ENCODE measurements around the gene DSP.

DSP gene

DNA sequence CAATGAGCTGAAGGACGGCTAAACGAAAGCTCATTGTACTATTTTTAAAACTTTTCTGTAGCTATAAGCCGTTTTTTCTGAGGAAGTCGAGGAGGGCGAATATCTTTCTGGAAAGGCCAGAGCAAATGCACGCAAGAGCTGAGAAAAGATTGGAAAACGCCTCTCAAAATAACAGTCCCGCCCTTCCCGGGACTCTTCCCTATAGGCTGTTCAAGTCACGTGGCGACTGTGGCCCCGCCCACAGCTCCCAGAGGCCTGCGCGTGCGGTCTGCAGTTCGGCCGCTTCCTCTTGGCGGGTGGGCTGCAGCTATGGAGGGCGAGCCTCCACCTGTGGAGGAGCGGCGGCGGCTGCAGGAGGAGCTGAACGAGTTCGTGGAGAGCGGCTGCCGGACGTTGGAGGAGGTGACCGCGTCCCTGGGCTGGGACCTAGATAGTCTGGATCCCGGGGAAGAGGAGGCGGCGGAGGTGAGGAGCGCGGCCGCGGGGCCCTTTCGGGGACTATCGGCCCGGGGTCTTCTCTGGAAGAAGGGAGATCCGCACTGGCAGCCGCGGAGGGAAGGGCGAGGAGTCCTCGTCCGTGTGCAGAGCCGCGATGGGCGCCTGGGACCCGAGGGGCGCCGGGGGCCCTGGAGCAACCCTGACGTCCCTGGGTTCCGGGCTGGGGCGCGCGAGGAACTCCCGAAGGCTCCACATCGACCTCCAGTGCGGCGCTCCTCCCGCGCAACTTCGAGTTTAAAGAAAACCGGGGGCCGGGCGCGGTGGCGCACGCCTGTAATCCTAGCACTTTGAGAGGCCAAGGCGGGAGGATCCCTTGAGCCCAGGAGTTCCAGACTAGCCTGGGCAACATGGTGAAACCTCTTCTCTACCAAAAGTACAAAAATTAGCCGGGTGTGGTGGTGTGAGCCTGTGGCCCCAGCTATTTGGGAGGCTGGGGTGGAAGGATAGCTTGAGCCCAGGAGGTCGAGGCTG is 48.8 kb downstream of the DSP start, which contains the start of gene SNRNP48:
Gene SNRNP48 (plus strand): TSS at position 250 of the 969 bp plus-strand sequence. CDS start 60 bp downstream, at position 310.
- DNase-seq, result peak; percentile 44 to 95 (median 86)

DNA sequence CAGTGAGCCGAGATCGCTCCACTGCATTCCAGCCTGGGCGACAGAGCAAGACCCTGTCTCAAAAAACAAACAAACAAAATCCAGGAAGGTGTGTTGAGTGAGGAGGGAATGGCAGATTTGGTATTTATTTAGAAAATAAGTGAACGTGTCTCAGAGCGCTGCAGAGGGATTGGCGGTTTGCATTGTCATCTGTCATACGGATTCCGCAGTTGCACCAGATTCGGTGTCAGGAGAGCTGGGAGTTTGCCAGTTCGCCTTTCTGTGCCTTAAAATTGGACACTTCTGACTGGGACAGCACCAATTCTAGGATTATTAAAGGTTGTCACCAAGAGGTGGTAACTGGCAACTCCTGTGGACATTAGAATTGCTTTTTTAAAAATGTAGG is 49.4 kb downstream of the DSP start:
- DNase-seq, result peak in 4 of 56 donors; percentile 12 to 25 (median 12)

DNA sequence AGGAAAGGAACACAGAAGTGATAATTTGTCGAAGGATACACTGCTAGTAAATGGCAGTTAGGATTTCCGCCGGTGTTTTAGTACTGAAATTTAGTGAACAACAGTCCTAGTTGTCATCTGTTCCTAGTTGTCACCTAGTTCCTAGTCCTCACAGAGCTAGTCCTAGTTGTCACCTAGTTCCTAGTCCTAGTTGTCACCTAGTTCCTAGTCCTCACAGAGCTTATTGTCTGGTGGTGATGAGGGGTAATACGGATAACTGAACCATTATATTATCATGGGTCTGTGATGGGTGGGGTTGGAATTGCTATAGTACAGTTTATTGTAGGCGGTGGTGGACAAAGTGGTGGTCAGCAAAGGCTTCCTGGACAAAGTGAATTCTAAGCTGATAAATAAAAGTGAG is 50.3 kb downstream of the DSP start:
- DNase-seq, result no peak

DNA sequence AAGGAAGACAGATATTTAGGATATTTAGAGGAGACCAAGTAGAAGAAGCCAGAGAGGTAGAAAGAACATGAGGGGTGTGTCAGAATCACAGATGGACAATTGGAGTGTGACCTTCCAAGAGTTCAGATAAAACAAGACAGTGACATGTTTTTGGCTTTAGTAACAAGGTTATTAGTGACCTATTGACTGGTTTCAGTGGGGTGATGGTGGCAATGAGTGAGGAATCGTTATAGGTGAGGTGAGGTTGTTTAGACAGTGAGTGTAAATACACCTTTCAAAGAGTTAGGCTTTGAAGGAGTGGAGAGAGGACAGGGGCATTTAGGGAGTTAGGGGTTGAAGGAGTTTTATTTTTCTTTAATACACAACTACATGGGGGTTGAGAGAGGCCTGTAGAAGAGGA is 51.8 kb downstream of the DSP start:
- no peak for DNase-seq

DNA sequence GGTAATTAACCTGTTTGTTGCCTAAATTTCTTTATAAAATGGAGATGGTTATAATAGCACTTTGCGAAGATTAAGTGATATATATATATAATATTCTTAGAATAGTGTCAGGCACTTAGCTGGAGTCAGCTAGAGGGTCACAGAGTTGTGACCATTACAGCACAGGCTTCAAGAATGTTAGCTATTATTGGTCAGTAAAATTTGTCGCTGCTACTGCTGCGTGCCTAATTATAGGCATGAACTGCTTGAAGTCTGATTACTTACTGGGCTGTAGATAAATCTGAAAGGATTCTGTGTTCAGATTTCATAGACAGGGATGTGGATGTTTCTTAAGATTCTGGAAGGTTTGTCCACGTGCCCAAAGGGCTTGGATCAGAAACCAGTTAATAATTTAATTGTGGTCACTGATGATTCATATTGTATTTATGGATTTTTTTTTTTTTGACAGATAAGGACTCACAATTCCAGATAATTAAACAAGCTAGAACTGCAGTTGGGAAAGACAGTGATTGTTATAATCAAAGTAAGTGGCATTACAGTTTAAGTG is 53.2 kb downstream of the DSP start:
- DNase-seq, result no peak

DNA sequence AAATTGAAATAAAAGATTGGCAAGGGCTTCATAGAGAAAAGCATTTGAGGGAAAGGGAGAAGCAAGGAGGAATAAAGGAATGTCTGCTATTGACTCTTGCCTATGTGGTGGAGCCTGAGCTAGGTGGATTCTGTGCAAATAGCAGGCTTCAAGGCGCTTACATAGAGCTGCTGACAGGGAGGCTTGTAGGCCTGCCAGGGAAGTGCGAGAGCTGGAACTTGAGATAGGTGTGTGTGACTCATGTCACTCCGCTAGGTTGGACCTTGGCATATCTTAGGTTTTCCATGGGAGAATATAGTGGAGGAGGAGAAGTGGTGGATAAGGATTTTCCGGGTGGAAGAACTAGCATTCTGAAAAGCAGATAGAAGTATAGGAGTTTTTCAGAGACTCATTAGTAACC is 62.5 kb downstream of the DSP start:
- DNase-seq, result no peak

DNA sequence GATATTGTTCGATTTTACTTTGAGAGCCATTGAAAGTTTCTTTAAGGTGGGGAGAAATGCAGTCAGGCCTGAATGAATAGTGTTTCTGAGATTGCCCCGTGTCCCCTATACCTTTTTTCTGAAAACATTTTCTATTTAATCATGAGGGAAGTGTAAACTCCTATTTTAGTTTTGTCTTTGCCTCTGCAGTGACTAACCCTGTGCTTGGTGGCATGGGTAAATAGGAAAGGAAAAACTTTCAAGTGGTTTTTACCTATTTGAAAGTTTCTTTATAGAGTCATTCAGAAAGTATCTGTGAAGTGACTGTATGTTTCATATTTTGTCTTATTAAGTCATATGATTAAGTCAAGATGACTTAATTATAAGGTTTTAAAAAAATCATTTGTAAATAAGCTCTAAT is 63.0 kb downstream of the DSP start:
- DNase-seq, result no peak

DNA sequence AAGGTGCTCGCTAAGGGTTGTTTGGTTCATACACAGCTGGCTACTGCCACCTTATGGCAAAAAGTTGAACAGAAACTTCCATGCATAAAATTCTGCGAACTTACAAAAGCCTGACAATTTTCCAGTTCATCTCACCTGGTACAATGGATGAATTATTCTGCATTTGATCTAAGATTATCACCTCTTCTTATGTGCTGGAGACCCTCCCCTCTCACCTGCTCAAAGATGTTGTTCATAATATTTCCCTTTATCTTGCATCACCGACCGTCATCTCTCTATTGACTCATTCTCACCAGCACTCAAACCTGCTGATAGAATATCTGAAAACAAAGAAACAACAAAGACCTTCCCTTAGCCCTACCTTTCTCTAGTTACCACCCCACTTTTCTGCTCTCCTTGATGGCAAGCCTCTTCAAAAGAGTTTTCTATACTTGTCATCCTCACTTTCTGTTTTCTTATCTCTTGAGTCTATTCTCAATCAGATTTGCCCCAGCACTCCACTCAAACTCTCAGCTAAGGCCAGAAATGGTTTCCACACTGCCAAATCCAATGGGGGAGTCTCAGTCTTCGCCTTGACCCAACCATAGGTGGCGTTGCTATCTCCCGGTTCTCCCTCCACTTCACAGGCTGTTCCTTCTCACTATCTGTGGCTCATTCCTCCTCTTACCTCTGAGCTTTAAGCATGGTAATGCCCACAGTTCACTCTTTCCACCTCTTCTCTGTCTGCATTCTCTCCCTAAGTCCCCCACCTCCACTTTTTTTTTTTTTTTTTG is 74.3 kb downstream of the DSP start:
- peak in 5 of 56 donors; percentile 3 to 45 (median 15) for DNase-seq

DNA sequence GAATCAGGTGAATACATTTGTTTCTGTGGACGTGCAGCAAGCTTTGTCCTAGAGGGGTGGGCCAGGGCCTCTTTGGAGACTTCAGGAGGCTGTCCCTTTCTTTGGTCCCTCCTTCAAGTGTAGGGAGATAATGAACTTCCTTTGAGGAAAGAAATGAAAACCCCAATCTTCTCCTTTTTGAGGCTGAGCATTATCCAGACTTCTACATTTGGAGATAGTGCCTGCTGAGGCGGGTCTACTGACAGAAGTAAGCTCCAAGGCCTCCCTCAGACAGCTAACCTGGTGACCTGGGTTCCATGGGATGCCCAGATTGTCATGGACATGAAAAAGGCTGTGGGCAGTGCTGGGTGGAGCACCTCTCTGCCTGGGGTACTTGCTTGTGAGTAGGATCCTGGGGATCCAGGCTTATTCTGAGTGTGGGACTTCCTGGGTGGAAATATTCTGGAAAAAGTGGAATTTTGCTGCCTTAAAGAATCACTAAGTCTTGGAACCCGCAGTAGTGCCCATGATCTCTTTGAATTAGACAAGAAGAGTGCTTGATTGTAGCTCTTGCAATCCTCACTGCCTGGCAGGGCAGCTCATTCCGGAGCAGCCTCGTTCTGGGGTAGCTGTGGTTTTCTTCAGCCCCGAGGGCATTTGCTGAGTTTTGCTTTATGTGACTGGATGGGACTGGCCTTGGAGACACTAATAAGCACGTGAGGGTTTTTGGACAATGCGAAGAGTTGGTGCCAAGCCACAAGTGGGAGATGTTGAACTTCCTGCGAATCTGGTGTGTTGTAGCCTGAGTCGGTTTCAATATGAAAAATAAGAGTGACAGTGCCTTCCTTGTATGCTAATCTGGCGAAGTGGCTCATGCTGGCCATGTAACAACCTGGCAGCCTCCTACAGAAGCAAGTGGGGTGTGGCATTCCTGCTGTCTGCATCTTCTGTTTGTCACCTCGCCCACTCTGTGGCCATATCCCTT is 76.6 kb downstream of the DSP start:
- DNase-seq, result peak in 4 of 56 donors; percentile 9 to 32 (median 18)

DNA sequence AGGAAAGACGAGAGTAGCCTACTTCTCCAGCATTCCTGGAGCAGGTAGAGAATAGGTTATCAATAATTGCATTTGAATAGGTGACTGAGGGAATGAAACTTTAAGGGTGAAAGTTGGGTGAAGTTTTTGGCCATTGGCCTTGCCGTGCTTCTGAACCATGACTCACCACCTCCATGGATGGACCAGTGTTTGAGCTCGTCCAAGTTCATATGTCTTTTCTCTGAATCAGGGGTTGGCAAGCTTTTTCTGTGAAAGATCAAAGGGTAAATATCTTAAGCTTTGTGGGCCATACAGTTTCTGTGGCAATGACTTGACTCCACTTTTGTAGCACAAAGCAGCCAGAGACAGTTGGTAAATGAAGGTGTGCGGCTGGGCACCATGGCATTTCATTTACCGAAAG is 80.3 kb downstream of the DSP start:
- DNase-seq, result no peak

DNA sequence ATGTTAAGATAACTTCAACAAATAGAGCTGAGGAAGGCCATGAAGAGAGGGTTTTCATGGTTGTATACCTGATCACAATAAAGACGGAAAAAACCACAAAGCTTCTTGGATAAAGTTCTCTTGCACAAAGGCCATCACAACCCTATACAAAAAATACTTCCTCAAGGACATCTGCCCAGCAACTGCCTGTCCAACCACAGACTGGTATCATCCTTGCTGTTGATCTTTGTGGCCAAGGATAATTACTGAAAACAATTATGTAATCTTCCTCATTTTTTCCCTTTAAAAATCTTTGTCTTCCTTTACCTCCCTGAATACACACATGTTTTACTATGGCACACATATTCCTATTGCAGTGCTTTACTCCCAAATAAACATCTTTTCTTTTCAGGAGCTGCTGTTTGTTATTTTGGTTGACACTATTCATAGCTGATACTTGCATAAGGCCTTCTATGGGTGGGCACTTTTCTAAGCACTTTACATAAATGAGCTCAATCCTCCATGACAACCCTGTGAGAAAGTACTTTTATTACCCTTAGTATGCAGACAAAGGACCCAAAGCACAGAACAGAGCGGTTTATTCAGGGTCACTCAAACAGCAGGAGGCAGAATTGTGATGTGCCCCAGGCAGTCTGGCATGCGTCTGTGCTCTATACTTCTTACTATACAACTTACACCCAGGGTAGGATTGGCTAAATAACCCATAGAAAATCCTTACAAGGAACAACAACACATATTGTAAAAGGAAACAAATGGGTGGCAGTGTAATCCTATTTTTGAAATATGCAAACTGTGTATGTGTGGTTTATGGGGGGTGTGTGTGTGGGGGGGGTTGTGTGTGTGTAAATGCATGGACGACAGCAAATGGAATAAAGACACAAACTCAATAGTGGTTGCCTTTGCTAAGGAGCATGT is 83.6 kb downstream of the DSP start:
- no peak for DNase-seq

DNA sequence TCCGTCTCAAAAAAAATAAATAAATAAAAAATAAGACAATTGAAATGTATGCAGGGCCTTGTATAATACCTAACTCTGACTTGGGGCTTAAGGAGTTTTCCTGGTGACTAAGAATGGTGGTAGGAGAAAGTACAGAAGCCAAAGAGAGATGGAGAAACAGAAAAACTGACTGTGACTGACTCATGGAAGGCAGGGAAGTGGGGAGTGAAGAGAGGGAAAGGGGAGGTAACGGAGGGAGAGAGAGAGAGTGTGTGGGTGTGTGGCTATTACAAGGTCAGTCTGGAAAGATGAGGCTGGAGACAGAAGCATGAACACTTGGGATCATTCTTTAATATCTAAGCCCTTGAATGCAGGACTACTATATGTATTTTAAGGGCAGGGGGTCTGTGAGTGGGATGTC is 87.0 kb downstream of the DSP start:
- no peak for DNase-seq

DNA sequence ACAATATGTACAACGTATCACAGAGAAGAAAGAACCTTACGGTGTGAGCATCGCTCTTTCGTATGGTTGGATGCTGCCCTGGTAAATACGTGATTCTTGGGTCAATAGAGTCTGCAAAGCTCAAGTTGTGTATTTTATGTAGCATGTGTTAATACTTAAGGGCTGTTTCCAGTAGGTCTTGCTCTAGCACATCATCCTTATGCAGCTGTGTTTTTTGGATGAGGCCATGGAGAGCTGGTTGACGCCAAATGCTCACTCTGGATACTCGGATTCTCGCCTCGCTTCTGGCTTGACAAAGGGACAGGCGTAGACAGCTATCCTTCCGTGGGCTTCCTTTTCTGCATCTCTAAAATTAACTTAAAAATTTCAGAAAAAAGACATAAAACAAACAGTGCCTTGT is 87.4 kb downstream of the DSP start:
- DNase-seq, result no peak

DNA sequence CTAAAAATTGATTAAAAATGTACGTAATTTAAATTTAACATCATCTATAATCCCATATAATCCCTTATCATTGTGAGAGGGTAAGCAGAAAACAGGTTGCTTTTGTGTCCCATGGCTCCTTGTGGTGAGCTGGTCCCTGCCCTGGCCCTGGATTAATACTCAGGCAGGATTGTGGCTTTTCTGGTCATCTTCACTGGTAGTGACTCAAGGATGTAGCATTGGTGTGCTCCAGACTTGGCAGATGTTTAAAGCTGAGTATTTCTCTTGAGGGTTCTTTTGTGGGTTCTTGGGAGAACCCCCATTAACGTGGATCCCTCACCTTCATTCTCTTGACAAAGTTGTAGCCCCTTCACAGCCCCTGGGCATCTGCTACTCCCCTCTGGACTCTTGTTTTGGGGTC is 87.8 kb downstream of the DSP start:
- DNase-seq, result no peak

DNA sequence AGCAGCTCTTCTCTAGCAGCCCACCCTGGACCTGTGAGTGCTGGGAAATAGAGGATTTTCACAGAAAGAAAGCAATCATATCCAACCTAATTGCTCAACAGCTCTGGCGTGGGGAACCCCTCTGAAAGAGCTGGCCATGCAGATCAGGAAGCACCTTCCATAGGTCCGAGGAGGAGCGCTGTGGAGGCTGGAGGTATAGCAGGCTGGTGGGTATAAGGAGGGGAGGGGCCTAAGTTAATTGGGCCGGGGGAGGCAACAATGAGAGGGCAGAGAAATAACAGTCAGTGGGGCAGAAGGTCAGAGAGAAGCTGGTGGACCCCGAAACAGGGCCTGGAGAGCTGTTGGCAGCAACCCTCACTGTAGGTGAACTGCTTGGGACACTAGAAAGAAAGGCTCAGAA is 89.3 kb downstream of the DSP start:
- no peak for DNase-seq

DNA sequence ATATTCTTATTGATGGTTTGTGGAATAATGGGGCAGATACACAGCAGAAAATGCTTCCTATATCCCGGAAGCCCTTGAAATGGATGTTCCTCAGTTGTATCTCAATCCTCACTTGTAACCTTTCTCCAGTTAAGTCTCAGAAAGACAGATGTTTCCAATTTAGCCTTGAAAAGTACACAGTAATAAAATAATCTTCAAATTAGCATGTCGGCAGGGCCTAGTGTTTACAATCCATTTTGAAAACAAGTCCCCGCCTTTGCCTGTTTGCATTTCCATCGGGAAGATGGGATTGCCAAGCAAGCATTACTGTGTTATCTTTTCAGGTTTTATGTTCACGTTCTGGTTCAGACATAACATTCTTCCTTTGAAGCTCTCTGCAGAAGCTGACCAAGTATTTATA is 90.0 kb downstream of the DSP start:
- DNase-seq, result no peak

DNA sequence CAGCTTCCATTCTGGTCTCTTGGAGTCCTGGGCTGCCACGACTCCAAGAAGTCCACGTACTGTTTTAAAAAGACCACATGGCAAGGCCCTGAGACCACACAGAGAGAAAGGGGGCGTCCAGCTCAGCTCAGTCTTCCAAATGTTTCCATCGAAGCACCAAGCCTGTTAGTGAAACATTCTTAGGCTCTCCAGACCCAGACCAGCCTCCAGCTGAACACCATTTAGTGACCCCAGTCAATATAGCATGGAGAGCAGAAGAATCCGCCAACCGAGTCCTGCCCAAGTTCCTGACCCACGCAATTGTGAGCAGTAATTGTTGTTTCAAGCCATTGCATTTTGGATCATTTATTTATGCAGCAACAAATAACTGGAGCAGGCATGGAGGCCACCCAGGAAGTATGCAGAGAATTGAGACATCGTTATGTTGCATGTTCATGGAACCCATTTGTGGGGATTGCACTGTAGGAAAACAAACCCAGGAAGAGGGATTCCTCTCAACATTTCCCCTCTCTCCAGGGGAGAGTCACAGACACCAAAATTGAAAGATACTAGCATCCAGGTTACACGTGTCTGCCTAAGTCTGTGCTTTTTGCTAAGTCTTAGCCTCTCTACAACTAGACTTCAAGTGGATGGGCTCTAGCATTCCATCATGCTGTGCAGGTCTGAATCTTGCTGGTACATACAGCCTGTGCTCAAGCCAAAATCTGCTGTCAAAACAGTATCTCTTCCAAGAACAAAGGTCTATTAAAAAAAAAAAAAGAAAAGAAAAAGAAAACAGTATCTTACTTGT is 91.2 kb downstream of the DSP start:
- DNase-seq, result no peak

DNA sequence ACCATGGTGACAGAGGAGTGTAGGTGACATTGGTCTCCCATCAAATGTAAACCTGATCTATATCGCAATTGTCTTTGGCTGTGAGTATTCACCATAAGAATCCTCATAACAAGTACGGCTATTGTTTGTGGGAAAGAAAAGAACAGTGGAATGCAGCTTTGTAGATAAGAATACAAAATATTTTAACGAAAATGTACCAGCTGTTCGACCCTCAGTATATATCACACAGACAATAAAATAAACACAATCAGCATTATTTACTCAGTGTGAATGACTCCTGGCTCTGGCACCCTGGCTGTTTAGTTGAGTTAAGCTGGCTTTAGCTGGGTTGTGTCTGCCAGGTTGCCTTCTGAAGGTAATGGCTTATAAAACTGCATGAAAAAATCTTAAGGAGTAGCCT is 91.9 kb downstream of the DSP start:
- no peak for DNase-seq

DNA sequence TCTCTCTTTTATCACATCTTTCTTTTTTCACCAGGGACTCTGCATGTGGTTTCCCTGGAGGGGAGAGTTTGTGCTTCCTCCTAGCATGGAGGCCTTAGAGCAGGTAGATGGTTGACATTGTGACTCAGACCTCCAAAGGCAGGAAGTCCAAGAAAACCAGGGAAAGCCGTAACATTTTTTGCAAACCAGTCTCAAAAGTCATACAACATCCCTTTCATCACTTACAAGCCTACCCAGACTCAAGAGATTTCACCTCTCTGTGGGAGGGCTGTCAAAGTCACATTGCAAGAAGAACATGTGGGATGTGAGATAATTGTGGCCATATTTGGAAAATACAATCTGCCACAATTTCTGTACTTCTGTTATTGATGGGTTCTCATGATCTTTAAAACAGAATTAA is 94.7 kb downstream of the DSP start:
- DNase-seq, result no peak

Data from amygdala (tissue), 56 donors.